GM18519 (cell line): ENCODE measurements around the gene ANXA4.
A peak's percentile ranks its signal among the peaks of the same experiment; 100 is the strongest.

Source experiments
- ATAC-seq: cut with Tn5 transposase; IDR thresholded peaks from one replicate; pipeline ENCODE4 v1.9.1; 2021; ENCODE audit warnings: mild to moderate bottlenecking, moderate library complexity; ENCODE audit not compliant: unreplicated experiment, low FRiP score

ANXA4 gene

DNA sequence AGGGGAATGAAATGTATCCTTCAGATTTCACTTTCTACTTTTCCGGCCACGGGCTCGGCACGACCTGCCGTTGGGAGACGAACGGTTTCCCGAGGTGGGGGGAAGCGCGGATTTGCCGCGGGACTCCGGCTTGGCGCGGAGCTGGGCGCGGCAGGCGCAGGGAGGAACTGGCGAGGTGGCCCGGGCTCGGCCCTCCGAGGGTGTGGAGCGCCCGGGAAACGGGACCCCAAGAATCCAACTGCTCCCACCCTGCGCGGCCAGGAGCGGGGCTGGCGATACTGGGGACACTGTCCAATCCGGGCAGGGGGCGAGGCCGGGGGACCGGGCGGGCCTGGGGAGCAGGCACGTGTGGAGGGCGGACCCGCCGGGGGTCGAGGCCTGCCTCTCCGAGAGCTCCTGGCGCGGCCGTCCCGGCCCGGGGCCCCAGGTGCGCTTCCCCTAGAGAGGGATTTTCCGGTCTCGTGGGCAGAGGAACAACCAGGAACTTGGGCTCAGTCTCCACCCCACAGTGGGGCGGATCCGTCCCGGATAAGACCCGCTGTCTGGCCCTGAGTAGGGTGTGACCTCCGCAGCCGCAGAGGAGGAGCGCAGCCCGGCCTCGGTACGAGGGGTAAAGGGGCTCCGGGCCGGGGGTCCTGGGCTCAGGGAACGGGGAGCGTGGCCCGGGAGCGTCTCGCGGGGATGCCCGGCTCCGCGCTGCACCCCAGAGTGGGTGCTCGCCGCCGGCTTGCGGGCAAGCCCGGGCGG is at the start of gene ANXA4:
TSS of gene ANXA4 (plus strand) at position 560 of the 747 bp plus-strand sequence. CDS start 39,432 bp downstream, outside the sequence.
- peak; percentile 75 for ATAC-seq

DNA sequence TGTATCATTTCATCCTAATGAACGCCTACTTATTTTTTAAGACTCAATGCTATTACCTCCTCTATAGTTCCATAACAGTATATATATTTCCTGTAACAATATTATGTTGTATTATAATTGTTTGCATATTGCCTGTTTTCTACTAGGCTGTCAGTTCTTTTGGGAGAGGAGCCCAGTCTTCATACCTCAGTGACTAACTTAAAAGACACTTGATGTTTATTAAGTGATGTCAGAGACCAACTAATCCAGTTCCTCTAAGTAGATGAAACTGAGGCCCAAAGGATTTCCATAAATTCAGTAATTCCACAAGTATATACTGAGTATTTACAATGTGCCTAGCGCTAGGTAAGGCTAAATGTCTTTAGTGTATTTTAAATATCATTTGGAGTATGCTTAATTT is 49.5 kb upstream of the ANXA4 start:
- no peak for ATAC-seq

DNA sequence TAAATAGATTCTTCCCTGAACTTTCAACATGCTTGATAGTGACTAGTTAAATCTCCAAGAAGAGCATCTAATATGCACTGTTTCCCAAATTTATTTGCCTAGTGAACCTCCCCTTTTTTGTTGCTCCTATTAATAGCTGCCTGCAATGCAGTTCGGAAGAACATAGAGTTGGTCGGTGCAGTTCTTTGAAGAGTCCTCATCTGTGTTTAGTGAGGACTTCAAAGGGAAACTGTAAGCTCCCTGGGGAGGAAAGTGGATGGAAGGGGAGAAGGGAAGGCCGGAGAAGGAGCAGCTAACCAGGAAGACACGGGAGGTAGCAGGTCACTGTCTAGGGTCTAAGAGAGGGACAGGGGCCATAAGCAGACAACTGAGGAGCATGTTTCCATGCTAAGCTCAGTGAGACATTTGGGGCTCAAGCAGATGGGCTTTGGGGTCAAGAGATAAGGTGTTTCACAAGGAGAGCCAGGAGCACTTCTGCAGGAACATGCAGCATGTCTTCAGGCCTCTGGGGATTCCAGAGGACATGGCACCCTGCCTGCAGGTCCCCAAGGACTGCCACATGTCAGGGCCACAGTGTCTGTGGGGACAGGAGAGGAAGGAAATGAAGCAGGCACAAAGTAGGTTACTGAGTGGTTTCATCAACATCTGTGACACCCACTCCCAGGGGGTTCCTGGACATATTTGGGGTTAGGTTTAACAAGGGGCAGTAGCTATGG is 48.7 kb upstream of the ANXA4 start:
- ATAC-seq: no peak

DNA sequence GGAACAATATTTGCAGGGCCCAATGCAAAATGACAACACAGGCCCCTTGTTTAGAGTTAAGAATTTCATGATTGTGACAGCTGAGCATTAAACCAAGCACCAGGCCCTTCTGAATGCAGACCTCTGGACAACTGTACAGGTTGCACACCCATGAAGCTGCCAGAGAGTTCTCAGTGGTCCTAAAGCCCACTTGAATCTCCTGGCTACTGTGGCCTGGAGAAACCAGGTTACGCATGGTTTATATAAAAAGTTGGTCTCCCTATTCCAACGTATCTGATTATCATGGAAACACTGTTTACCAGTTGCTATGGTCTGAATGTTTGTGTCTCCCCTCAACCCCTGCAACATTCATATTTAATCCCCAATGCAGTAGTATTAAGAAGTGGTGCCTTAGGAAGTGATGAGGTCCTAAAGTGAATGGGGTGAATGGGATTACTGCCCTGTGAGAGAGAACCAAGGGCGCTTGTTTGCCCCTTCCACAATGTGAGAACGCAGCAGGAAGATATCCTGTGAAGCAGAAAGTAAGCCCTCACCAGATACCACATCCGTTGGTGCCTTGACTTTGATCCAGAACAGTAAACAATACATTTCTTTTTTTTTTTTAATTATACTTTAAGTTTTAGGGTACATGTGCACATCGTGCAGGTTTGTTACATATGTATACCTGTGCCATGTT is 48.0 kb upstream of the ANXA4 start:
- ATAC-seq: no peak

DNA sequence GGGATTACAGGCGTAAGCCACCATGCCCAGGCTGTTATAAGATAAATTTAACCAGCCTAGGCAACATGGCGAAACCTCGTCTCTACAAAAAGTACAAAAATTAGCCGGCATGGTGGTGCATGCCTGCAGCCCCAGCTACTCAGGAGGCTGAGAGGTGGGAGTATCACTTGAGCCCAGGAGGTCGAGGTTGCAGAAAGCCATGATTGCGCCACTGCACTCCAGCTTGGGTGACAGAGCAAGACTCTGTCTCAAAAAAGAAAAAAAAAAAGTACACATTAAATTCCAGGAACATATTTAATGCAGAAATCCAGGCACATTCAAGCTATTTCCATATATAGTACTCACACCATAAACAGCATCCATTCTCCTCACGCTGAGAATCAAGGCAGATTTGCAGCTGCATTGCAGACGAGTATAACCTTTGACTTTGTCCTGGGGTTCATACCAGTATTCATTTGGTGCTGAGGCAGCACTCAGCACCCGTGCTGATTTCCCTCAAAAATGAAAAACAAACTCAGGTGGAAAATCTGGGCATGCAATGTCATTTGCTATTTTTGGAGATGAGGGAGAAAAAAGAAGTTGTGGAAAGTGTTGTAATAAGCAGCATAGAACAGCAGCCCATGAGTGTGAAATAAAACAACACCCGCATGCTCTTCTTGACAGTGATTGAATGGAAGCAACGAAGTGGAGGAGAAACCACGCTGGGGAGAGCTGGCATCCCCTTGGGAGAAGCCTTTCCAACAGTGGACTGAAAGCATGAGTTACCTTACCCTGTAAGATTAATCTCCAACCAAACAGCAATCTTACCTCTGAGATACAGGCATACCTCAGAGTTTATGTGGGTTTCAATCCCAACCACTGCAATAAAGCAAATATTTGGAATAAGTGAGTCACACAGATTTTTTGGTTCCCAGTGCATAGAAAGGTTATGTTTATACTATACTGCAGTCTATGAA is 46.8 kb upstream of the ANXA4 start:
- ATAC-seq: no peak

DNA sequence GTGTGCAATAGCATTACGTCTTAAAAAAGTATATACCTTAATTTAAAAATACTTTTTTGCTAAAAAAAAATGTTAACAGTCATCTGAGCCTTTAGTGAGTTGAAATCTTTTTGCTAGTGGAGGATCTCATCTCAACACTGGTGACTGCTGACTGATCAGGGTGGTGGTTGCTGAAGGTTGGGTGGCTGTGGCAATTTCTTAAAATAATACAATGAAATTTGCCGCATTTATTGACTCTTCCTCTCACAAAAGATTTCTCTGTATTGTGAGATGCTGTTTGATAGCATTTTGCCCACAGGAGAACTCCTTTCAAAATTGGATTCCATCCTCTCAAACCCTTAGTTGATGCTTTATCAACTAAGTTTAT is 46.1 kb upstream of the ANXA4 start:
- no peak for ATAC-seq

DNA sequence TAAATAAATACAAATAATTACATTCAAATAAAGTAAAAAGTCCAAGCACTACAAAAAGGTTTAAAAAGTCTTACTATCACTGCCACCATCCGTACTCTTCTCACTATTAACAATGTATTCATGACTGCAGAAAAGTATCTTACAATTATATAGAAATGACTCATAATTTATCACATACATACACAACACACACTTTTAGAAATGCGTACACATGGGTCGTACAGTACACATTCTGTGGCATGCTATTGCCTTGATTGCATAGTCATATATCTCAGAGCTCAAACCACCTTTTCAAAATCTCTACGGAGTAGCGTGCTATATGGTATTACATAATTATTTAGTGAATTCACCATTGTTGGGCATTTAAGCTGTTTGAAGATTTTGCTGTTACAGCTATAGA is 41.6 kb upstream of the ANXA4 start:
- no peak for ATAC-seq

DNA sequence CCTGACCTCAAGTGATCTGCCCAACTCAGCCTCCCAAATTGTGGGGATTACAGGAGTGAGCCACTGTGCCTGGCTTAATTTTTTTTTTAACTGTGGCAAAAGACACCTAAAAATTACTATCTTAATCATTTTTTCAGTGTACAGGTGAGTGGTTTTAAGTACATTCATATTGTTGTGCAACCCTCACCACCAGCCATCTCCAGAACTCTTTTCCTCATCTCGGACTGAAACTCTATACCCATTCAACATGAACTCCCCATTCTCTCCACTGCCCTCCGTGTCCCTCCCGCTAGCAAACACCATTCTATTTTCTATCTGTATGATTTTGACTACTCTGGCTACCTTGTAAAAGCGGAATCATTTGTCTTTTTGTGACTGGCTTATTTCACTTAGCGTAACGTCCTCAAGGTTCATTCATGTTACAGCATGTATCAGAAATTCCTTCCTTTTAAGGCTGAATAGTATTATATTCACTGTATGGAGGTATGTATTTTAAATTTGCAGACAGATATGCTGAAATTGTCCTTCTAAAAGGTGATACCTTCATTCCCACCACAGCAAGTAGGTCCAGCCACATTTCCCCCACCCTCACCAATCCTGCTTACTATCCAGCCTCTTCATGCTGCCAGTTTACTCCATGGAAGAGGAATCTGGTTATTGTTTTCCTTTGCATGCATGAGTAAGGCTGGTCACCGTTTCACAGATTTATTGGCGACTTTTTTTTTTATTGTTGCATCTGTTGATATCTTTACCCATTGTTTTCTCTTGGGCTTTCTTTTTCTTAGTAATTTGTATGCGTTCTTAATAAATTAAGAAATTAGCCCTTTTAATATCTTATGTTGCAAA is 40.6 kb upstream of the ANXA4 start:
- no peak for ATAC-seq

DNA sequence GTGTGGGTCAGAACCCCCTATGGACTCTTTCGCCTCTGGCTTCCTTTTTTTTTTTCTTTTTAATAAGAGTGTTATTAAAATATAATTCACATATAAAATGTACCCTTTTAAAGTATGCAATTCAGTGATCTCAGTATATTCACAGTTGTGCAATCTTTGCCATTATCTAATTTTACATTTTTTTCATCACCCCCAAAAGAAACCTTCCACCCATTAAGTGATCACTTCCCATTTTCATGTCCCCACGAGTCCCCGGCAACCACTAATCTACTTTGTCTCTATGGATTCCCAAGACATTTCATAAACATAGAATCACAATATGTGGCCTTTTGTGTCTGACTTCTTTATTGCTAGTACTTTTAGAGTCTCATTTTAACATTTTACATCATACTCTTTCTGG is 38.7 kb upstream of the ANXA4 start:
- ATAC-seq: no peak

DNA sequence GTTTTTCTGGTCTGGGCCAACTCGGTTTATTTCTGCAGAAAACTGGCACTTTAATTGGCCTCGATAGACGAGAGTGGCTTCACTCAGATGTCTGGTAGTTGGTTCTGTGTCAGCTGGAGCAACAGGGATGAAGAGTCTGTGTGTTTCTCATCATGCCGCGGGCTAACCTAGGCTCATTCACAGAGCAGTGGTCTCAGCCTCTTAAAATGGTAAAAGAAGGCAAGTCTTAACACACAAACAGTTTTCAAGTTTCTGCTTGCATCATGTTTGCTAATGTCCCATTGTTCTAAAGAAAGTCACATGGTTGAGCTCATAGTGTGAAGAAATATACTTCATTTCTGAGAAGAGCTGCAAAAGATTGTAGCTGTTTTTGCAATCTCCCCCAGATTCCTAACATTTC is 37.5 kb upstream of the ANXA4 start:
- no peak for ATAC-seq

DNA sequence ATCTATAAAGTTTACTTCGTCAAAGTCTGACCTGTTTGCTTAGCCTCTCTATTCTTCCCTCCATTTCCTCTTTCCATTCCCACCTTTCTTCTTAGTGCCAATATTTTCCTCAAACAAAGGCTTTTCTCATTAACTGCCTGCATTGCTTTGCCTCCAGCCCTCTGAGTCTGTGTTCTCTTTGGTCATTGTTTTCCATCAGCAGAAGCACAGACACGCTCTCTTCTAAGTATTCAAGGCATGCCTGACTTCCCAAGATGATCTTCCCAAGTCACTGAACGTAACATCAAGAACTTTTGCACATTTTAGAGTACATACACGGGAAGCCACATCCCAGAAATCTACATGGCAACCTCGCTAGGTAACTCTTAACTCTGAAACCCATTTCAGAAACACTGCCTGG is 32.6 kb upstream of the ANXA4 start:
- no peak for ATAC-seq

DNA sequence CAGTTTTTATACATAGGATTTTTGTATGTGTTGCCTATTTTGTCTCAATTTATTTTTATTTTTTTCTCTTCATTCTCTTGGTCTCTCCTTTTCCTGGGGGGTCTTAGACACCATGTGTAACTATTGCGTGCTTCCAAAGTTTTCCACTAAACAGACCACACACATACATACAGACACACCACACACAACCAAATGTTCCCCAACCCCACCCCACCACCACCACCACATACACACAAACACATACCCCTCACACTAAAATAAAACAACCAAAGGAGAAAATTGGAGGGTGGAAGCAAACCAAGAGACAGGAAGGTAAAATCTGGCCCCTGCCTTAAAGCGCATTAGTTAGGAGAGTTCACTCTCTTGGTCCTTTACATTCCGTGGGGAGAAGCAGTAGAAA is 30.0 kb upstream of the ANXA4 start:
- ATAC-seq: no peak

DNA sequence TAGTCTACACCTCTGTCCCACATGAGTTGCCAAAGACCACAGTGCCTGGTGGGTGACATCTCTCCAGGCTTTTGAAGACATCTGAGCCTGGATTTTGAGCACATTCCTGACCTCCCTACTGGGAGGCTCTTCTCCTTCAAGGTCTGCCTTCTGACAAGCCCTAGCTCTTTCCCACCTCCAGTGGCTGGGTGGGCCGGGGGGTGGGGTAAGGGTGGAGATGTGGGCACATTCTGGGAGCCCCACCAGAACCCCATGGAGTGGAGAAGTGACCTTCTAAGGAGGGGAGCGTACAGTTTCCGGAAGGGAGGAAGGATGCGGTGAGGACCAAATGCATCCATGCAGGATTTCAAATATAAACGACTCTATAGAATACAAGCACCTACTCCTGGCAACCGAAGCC is 27.9 kb upstream of the ANXA4 start:
- no peak for ATAC-seq

DNA sequence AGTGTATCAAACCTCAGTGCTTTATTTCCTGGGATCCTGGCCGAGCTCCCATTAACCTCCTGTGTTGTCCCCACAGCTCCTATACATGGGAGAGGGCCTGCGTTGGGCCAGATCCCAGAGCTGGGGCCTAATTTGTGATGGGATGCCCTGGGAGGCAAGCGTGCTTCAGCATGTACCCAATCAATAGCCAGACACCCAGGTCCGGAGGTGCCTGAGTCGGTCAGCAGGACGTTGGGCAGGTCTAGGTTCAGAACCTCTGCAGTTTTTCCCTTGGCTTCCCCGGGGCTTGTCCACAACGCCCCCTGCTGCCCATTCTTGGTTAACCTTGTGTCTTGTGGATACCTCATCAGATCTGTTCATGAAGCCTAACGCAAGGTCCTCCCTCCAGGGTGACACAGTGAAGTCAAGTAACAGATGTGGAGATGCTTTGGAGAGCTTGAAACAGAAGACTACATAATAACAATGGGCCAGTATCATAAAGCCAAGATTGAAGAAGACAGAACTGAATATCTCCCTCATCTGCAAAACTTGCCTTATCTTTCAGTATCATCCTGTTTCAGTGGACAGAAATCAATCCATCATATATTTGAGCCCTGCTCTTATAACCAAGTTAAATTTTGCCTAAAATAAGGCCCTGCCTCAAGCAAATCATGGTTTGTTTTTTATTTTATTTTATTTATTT is 27.3 kb upstream of the ANXA4 start:
- ATAC-seq: peak; percentile 68

DNA sequence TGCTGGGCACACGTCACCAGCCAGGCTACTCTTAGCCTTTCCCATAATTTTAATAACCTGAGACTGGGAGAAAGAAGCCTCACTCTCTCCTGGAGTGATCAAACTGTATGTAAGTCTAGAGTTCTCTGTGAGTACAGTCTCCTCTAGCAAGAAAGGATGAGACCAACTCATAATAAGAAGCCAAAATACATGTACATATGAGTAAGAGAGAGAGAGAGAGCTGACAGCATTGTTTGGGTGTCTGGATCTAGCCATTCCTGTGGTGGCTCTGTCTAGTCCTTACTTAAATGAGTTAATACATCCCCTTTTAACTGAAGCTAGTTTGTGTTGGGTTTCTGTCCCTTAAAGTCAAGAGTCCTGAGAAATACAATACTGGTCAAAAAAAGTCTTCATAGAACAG is 26.0 kb upstream of the ANXA4 start:
- no peak for ATAC-seq

DNA sequence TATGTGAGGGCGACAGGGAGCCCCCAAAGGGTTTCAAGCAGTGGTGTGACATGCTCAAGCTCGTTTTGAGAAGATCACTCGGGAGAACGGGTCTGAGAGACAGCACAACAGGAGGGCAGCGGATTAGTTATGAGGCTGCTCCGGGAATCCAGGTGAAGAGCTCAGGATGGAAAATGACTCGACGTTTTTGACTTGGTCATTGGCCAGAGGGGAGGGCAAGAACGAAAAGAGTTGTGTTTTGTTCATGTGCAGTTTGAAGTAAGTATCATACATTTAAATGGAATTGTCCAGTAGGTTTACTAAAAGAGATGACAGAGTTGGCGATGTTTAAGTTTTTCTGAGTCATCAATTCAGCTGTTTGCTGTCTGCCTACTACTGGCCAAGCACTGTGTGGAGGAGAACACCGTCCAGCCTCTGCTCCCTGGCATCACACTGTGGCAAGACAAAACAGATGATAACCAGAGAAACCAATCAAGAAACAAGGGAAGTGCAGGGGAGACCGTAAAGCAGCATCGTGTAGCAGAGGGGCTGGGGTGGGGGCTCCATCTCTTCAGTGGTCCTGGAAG is 25.3 kb upstream of the ANXA4 start:
- ATAC-seq: no peak

DNA sequence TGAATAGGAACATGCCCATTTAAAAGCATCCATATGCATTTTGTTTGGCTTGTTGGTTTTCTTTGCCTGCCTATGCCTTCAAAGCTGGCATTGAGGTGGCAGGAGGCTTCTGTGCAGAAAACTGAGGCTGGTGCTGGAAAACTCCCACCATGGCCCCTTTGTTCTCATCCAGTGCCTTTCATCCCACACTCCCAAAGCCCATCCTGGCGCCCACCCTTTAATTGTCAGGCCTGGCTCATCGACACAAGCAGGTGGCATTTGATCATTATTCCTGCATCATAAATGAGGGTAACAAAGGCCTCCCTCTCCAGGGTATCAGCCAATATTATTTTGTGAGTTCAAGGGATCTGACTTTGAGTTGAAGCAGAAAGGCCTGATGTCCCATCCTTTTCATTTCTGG is 24.7 kb upstream of the ANXA4 start:
- no peak for ATAC-seq

DNA sequence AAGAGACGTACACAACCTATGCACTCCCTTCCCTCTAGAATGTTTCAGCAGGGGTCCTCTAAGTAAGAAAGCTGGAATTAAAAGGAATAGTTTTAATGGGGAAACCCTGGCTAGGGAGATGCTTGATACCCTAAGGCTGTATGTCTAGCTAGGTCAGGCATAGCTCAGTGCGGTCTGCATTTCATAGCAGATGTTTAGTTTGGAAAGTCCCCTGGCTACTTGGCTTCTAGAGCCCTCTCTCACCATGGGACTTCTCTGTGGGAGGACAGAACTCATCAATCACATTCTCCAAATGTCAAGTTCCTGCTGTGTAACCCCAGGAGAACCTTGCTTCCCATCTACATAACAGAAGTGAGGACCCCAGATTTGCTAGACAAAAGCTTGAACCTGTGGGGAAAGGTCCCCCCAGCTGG is 24.1 kb upstream of the ANXA4 start:
- no peak for ATAC-seq
